GM19099 (cell line): Measurements from ENCODE around the gene SORCS2.

Experiments
- POLR2A ChIP-seq: IDR thresholded peaks from 3 replicates; pipeline ENCODE4 v1.6.1; 2011; ENCODE audit warnings: low read depth; ENCODE audit not compliant: insufficient read length; ENCODE audit errors: extremely low read depth

The SORCS2 gene

DNA sequence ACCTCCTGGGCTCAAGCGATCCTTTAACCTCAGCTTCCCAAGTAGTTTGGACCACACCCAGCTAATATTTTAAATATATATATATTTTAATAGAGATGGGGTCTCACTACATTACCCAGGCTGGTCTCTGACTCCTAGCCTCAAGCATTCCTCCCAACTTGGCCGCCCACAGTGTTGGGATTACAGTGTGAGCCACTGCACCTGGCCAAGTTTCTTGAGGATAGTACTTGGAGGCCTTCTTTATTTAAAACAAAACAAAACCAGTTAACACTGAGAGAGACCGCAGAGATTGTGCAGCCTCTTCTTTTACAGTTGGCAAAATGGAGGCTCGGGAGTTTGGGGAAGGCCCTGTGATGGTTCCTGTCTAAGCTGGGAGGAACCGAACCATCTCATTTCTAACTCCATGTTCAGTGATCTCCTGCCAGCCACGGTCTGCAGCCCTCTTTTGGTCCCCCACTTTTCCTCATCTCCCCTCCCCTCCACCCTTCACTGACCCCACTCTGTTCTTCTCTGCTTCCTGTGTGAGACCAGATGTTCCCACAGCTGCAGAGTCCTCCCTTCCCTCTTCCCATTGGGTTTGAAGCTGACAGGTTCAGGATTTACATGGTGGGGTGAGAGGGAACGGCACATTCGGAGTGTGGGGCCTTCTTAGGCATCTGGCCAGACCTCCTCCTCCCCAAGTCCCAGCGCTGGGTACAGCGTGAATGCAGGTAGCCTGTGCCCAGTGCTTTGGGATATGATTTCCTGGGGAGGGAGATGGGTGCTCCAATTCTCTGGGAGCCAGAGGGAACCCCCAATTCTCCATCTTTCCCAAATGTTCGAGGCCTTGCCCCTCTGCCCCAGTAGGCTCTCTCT, 1.4 kb upstream of the SORCS2 start:
- TF ChIP-seq POLR2A = no peak

- no peak for TF ChIP-seq POLR2A
These were observed 639 bp upstream of the SORCS2 start for GRCh38 chr4:7191546-7192251.

- TF ChIP-seq POLR2A = no peak
These were observed 956 bp downstream of the SORCS2 start for GRCh38 chr4:7193030-7193958.

- no peak for TF ChIP-seq POLR2A
These were observed 2.2 kb downstream of the SORCS2 start for GRCh38 chr4:7194251-7195140.

GRCh38 chr4:7195141-7195515, 2.8 kb downstream of the SORCS2 start:
- no peak for TF ChIP-seq POLR2A

DNA sequence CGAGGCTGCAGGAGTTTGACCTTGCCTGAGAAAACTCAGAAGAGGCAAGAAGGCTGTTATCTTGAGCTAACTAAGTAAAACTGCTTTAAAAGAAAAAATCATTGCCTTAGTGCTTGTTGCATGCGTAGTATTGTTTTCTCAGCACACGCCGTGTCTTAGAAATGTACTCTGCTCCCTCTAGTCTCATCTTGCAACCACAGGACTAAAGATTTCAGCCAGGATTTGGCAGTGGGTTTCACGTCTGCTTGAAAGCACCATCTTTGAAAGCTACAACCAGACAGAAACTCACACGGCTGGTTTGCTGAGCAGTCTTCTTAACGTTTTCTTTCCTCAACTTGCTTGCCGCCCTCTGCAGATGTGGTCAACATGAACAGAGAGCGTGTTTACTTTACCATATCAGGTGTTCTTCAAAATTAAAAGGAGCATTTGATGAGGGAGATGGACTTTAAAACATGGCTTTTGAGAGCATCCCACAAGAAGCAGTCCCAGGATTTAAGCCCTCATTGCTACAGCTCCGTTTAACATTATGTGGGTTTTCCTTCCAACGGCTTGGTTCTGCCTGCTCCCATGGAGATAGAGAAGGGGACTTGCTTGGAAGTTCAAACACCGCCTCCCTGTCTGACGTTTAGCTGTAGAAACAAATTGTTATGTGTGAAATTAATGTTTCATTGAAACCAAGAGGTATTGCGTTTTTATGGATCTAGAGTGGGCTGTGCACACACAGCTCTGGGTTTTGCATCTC, 3.4 kb downstream of the SORCS2 start:
- no peak for TF ChIP-seq POLR2A

GRCh38 chr4:7196288-7196651, 3.9 kb downstream of the SORCS2 start:
- no peak for TF ChIP-seq POLR2A

DNA sequence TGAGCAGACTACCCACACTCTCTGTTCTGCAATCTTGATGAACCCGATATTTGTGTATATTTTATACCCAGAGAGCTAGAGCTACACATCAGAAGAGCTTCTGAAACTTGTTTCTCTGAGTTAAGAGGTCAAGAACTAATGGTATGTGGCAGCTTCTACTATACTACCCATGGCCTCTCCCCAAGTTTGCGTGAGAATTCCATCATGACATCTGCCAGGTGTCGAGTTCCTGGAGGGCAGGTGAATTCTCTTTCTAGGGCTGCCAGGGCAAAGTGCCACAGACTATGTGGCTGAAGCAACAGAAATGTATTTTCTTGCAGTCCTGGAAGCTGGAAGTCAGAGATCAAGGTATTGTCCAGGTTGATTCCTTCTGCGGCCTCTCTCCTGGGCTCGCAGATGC, 4.4 kb downstream of the SORCS2 start:
- TF ChIP-seq POLR2A = no peak

DNA sequence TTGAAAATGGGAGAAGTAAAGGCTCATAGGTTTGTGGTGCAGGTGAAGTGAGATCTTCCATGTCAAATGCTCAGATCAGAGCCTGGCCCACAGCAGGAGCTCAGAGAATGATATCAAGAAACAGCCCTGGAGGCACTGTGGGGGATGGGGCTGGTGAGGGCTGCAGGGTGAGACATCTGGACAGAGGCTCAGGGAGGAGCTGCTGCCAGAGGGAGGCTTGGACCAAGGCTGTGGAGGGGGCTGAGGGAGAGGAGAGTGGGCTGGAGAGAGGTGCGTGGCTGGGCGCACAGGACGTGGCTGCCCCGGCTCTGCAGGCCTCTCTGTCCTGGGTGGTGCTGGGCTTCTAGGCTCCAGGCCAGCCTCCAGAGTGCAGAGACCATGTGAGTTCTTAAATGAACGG, 5.6 kb downstream of the SORCS2 start:
- no peak for TF ChIP-seq POLR2A

- no peak for TF ChIP-seq POLR2A
These were observed 6.2 kb downstream of the SORCS2 start for GRCh38 chr4:7198440-7199128.

- no peak for TF ChIP-seq POLR2A
These were observed 6.9 kb downstream of the SORCS2 start for GRCh38 chr4:7199129-7199725.

DNA sequence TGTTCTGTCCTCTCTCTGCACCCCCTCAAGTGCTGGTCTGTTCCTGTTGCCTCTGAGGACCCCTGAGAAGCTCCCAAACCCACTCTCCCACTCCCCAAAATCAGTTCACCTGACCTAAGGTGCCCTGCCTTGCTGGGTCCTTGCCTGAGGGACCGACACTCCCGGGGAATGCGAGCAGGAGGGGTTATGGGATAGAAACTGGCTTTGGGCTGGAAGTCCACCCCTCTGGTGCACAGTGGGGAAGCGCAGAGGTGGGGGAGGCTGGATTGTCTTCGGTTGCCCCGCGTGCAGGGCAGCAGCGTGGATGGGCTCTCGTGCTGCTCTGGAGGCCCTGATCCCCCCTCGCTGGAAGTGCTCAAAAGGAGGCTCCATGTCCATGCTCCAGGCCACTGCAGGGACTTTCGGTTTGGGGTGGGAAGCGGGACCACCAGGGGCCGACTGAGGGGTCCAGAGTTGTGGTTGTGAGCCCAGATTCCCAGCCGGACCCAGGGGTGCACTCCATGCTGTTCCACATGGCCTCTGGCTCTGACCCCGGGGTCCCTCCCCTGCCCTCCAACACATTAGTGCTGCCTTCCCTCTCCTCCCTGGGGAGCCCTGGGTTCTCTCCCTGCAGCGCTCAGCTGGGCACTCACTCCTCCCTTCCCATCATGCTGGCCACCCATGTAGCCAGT, 7.6 kb downstream of the SORCS2 start:
- no peak for TF ChIP-seq POLR2A
